ENCODE results near the gene ZNF500.

DNA sequence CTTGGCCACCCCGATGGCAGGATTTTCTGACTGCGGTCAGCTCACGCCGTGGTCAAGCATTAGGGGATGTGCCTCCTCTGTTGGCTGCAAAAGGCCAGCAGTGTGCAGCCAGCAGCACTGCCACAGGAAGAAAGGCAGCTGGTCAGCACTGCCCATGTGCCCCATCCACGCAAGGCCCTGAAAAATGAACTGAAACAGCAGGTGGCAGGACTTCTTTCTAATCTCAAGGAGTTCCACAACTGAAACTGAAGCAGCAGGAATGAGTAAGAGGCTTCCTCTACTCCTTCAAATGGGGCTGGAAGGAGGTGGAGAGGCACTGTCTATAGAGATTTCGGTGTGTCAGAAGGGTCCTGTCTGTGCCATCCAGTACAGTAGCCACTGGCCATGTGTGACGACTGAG, 3.2 kb downstream of the ZNF500 start:
- TF ChIP-seq CTCF (IDR thresholded peaks at IDR 0.05; ENCODE audit: low read depth, low read length, missing input control) (no peak), RAD21 (IDR thresholded peaks at IDR 0.05) (no peak), HNF4A (conservative IDR thresholded peaks at IDR 0.05) (no peak), EGR1 (IDR thresholded peaks at IDR 0.05; ENCODE audit: low read depth in 2 of 2) (no peak), TAF1 (conservative IDR thresholded peaks at IDR 0.05) (no peak), MAX (IDR thresholded peaks at IDR 0.05) (no peak), GABPA (IDR thresholded peaks at IDR 0.05 in 1 of 2, conservative IDR thresholded peaks at IDR 0.05 in 1 of 2) (no peak), ATF3 (IDR thresholded peaks at IDR 0.05) (no peak), YY1 (IDR thresholded peaks at IDR 0.05) (no peak)
